Fibroblast of pulmonary artery (primary cell): ENCODE measurements around the gene CAMK2N2.
A peak's percentile ranks its signal among the peaks of the same experiment; 100 is the strongest.

Experiments used
- DNase-seq: peaks from one replicate; pipeline ENCODE4 v3.0.0-alpha.2; 2010; ENCODE audit warnings: low read depth
- H3K4me3 ChIP-seq: replicated peaks from 2 replicates; pipeline ENCODE4 v1.5.1; 2011; ENCODE audit warnings: low read depth, mild to moderate bottlenecking, control low read depth, low read length, moderate library complexity
- CTCF ChIP-seq: IDR thresholded peaks from 2 replicates; pipeline ENCODE4 v1.5.1; 2011; ENCODE audit warnings: mild to moderate bottlenecking, control low read depth, low read length, inconsistent platforms; ENCODE audit errors: missing control alignments

The CAMK2N2 gene

GRCh38 chr3:184261270-184261853, at the start of gene CAMK2N2:
Gene CAMK2N2, minus strand, starts transcription at chr3:184261553. Its CDS starts 268 bp downstream, at chr3:184261285.
- peak within 1 kb of the TSS; percentile 59 for H3K4me3 ChIP-seq
- no peak for TF ChIP-seq CTCF
- DNase-seq = peak; percentile 69

GRCh38 chr3:184308744-184309143, 47.4 kb upstream of the CAMK2N2 start:
- DNase-seq = no peak
- TF ChIP-seq CTCF = no peak
- H3K4me3 ChIP-seq = no peak overlapping the region

DNA sequence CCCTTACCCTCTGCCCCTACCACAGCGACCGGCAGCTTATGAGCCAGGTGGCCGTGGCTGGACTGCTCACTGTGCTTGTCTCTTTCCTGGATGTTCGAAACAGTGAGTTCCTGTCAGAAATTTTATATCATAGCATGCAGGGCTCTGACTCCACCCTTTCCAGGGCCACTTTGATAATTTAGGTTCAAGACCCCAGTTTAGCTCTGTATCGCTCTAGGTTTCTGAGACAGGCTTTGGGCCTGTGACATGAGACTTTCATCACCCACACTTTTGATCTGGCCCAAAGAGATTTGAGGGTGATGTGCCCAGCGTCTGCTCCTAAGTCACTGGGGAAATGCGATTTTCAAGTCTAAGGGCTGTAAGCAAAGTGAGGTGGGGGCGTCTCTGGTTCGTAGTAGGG, 46.6 kb upstream of the CAMK2N2 start:
- TF ChIP-seq CTCF = no peak
- no peak for DNase-seq

DNA sequence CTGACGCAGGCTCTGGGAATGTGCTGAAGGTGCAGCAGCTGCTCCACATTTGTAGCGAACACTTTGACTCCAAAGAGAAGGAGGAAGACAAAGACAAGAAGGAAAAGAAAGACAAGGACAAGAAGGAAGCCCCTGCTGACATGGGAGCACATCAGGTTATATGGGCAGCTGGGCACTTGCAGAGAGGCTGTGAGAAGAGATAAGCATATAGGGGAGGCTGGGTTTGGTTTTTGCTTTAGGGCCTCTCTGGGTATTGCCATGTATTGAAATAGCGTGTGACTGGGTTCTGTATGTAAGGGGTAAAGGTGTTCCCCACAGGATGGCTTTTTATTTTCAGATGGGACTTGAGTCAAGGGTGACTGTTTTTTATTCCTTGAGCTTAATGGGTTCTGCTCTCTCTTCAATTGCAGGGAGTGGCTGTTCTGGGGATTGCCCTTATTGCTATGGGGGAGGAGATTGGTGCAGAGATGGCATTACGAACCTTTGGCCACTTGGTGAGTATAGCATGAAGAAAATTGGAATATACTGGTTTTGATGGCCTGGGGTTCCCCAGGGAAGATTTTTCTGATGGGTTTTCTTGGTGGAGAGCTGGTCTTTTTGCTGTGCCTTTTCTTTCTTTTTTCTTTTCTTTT, 45.1 kb upstream of the CAMK2N2 start:
- H3K4me3 ChIP-seq = no peak overlapping the region
- DNase-seq = no peak
- TF ChIP-seq CTCF = no peak

More for the DNA sequence above, 46.6 kb upstream of the CAMK2N2 start:
- H3K4me3 ChIP-seq = no peak overlapping the region

DNA sequence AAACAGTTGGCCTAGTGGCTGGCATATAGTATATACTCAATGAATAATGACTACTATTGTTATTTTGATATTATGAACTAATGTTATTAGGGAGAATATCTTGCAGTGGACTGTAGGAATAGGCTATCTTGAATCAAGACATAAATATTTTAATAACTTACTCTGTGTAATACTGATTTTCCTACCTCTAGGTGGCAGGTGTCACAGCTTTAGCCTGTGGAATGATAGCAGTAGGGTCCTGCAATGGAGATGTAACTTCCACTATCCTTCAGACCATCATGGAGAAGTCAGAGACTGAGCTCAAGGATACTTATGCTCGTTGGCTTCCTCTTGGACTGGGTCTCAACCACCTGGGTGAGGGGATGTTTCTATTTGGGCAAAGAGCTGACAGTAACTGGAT, 44.2 kb upstream of the CAMK2N2 start:
- peak; percentile 48 for DNase-seq
- TF ChIP-seq CTCF = peak; percentile 50
- no peak overlapping the region for H3K4me3 ChIP-seq

GRCh38 chr3:184300378-184300720, 39.0 kb upstream of the CAMK2N2 start:
- H3K4me3 ChIP-seq = peak overlapping the region; percentile 80
- no peak for TF ChIP-seq CTCF
- no peak for DNase-seq
